ENCODE results near the gene ZIC3. TPM values are rescaled to one million over a fixed set of nuclear protein-coding genes. Genes with fewer than 3 reads are reported as not detected.
"Not testable (repeated sequence)": the region's sequence is repeated elsewhere in the genome, so short reads cannot be mapped to it uniquely, and the experiment has no call there.

ZIC3 gene
- total RNA-seq, 4 donors from 2014 or later, result not detected

- TF ChIP-seq POLR2A (IDR thresholded peaks at IDR 0.05) (no peak), CTCF (IDR thresholded peaks at IDR 0.05) (no peak)
- no peaks in the 10 kb centered on the region for H3K36me3 ChIP-seq
- H3K27ac ChIP-seq, result no peak overlapping the region
- no peak overlapping the region for H3K4me3 ChIP-seq
- no peaks in the 10 kb centered on the region for H3K9me3 ChIP-seq
- H3K27me3 ChIP-seq, result no peaks in the 10 kb centered on the region
- H3K4me1 ChIP-seq, result no peaks in the 10 kb centered on the region
- no peak for DNase-seq
Measured at GRCh38 chrX:137549073-137549472, 16.9 kb upstream of the ZIC3 start.

DNA sequence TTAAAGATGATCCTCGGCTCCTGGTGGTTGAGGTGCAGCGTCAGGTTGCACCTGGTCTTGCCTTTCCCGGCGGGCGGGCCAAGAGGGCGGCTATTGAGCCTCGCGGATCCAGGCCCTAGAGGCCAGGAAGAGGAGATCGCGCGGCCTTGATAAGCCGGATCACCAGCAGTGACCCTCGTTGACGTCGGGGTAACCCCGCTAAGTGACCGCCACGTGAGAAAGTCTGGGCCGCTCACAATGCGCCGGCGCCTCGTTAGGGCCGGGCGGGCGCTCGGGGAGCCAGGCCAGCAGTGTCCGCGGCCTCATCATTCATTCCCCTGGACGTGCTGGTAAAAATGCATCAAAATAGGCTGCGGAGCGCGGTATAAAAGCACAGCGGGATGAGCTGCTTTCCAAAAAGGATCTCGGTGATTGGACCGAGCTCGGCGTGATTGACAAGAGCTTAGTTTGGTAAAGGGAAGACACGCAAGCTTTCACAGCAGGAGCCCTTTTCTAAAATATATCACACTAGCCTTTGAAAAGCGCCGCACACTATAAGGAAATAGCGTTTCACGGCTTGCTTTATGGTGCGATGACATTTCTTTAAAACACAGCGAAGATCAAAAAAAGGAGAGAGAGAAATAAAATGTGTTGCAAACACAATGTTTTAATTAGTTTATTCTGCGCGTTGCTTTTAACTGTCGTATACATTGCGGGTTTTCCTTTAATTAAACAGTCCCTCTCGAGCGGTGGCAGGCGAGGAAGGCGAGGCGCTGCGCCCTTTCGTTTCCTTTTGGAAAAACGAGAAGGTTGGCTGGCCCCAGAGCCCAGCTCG lies 15.9 kb upstream of the ZIC3 start:
- Histone ChIP-seq H3K4me1 (no peaks in the 10 kb centered on the region), H3K27ac (no peak overlapping the region), H3K36me3 (no peaks in the 10 kb centered on the region), H3K9me3 (no peaks in the 10 kb centered on the region), H3K27me3 (no peaks in the 10 kb centered on the region), H3K4me3 (no peak overlapping the region)
- no peak for DNase-seq
- TF ChIP-seq POLR2A (IDR thresholded peaks at IDR 0.05) (no peak), CTCF (IDR thresholded peaks at IDR 0.05) (no peak)

DNA sequence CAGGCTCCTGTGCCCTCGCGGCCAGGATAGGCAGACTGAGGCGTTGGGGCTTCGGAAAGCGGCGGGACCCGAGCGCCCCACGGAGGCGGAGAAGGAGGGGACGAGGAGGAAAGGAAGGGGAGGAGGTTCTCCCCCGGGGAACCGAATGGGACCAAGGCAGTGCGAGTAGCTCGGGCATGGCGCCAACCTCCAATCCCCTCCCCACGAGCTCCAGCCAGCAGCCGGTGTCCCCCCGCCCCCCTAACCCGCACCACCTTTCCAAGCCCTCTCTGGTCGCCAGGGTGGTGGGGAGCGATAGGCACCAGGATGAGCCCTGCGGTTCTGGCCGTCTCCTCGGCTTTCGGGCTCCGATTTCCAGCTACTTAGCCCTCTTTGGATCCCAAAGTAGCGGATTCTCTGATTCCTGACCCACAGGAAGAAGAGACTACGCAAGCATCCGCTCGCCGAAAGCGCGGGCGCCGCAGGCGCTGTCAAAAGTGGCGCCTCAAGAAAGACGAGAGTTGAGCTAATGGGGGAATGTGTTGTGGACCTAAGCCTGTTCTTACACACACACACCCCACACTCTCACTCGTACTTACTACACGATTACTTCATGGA lies 15.2 kb upstream of the ZIC3 start:
- DNase-seq, result no peak
- Histone ChIP-seq H3K36me3 (no peaks in the 10 kb centered on the region), H3K27me3 (no peaks in the 10 kb centered on the region), H3K27ac (no peak overlapping the region), H3K4me3 (no peak overlapping the region), H3K9me3 (no peaks in the 10 kb centered on the region), H3K4me1 (no peaks in the 10 kb centered on the region)
- TF ChIP-seq CTCF (IDR thresholded peaks at IDR 0.05), result no peak
- TF ChIP-seq POLR2A (IDR thresholded peaks at IDR 0.05), result no peak

GRCh38 chrX:137552098-137552497 lies 13.8 kb upstream of the ZIC3 start:
- not testable (repeated sequence) for H3K36me3 ChIP-seq, DNase-seq, H3K27ac ChIP-seq, H3K4me1 ChIP-seq, H3K9me3 ChIP-seq, H3K27me3 ChIP-seq, H3K4me3 ChIP-seq

- Histone ChIP-seq H3K27me3 (no peaks in the 10 kb centered on the region), H3K27ac (no peak overlapping the region), H3K9me3 (no peaks in the 10 kb centered on the region), H3K4me1 (no peaks in the 10 kb centered on the region), H3K4me3 (no peak overlapping the region), H3K36me3 (no peaks in the 10 kb centered on the region)
- no peak for TF ChIP-seq CTCF (IDR thresholded peaks at IDR 0.05)
- no peak for TF ChIP-seq POLR2A (IDR thresholded peaks at IDR 0.05)
- DNase-seq, result no peak
Measured at GRCh38 chrX:137562096-137562495, 3.8 kb upstream of the ZIC3 start.

Data from Peyer's patch (tissue), 4 donors.